Measurements from ENCODE around the gene NIPSNAP3A.

Gene NIPSNAP3A

GRCh38 chr9:104774831-104775573 lies 27.5 kb downstream of the NIPSNAP3A start:
- DNase-seq (ENCODE audit: low read depth) = no peak

GRCh38 chr9:104775574-104775936 lies 28.1 kb downstream of the NIPSNAP3A start:
- no peak for DNase-seq (ENCODE audit: low read depth)

GRCh38 chr9:104775976-104776375 lies 28.5 kb downstream of the NIPSNAP3A start:
- no peak for DNase-seq (ENCODE audit: low read depth)

GRCh38 chr9:104776797-104777196 lies 29.3 kb downstream of the NIPSNAP3A start:
- DNase-seq (ENCODE audit: low read depth) = peak; percentile 24

- DNase-seq (ENCODE audit: low read depth) = no peak
Observed at GRCh38 chr9:104778802-104779201, 31.3 kb downstream of the NIPSNAP3A start.

- no peak for DNase-seq (ENCODE audit: low read depth)
Observed at GRCh38 chr9:104779334-104779733, 31.9 kb downstream of the NIPSNAP3A start.

- DNase-seq (ENCODE audit: low read depth) = no peak
Observed at GRCh38 chr9:104779946-104780535, 32.6 kb downstream of the NIPSNAP3A start.

- peak; percentile 76 for DNase-seq (ENCODE audit: low read depth)
Observed at GRCh38 chr9:104780796-104781395, 33.4 kb downstream of the NIPSNAP3A start.

GRCh38 chr9:104783588-104783987 lies 36.1 kb downstream of the NIPSNAP3A start:
- DNase-seq (ENCODE audit: low read depth) = no peak

- DNase-seq (ENCODE audit: low read depth) = no peak
Observed at GRCh38 chr9:104784098-104784497, 36.6 kb downstream of the NIPSNAP3A start.

GRCh38 chr9:104786293-104786692 lies 38.8 kb downstream of the NIPSNAP3A start:
- DNase-seq (ENCODE audit: low read depth) = no peak

GRCh38 chr9:104787306-104788015 lies 40.0 kb downstream of the NIPSNAP3A start:
- DNase-seq (ENCODE audit: low read depth) = no peak

- no peak for DNase-seq (ENCODE audit: low read depth)
Observed at GRCh38 chr9:104788251-104788650, 40.8 kb downstream of the NIPSNAP3A start.

GRCh38 chr9:104794070-104794469 lies 46.6 kb downstream of the NIPSNAP3A start:
- DNase-seq (ENCODE audit: low read depth) = no peak

- DNase-seq (ENCODE audit: low read depth) = no peak
Observed at GRCh38 chr9:104795082-104795481, 47.6 kb downstream of the NIPSNAP3A start.

- DNase-seq (ENCODE audit: low read depth) = no peak
Observed at GRCh38 chr9:104795857-104796256, 48.4 kb downstream of the NIPSNAP3A start.

- no peak for DNase-seq (ENCODE audit: low read depth)
Observed at GRCh38 chr9:104798209-104798995, 50.9 kb downstream of the NIPSNAP3A start.

GRCh38 chr9:104800068-104800785 lies 52.7 kb downstream of the NIPSNAP3A start:
- no peak for DNase-seq (ENCODE audit: low read depth)

- DNase-seq (ENCODE audit: low read depth) = no peak
Observed at GRCh38 chr9:104802110-104802509, 54.6 kb downstream of the NIPSNAP3A start.

GRCh38 chr9:104802906-104803305 lies 55.4 kb downstream of the NIPSNAP3A start:
- DNase-seq (ENCODE audit: low read depth) = no peak

- DNase-seq (ENCODE audit: low read depth) = no peak
Observed at GRCh38 chr9:104805441-104805840, 58.0 kb downstream of the NIPSNAP3A start.
